ENCODE results near the gene FBXL17. TPM values are rescaled to one million over a fixed set of nuclear protein-coding genes. Genes with fewer than 3 reads are reported as not detected.

The FBXL17 gene
- total RNA-seq, 4 donors from 2014 or later: 14.4 to 22.0 (median 16.6) TPM

GRCh38 chr5:107993341-107993740 lies 388.6 kb downstream of the FBXL17 start:
- H3K36me3 ChIP-seq: no peaks in the 10 kb centered on the region
- no peak for DNase-seq (ENCODE audit: extremely low spot score)
- WGBS: 96% methylated on average over 2 of the region's 2 CpGs
- TF ChIP-seq, protein P1, sequence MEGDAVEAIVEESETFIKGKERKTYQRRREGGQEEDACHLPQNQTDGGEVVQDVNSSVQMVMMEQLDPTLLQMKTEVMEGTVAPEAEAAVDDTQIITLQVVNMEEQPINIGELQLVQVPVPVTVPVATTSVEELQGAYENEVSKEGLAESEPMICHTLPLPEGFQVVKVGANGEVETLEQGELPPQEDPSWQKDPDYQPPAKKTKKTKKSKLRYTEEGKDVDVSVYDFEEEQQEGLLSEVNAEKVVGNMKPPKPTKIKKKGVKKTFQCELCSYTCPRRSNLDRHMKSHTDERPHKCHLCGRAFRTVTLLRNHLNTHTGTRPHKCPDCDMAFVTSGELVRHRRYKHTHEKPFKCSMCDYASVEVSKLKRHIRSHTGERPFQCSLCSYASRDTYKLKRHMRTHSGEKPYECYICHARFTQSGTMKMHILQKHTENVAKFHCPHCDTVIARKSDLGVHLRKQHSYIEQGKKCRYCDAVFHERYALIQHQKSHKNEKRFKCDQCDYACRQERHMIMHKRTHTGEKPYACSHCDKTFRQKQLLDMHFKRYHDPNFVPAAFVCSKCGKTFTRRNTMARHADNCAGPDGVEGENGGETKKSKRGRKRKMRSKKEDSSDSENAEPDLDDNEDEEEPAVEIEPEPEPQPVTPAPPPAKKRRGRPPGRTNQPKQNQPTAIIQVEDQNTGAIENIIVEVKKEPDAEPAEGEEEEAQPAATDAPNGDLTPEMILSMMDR (IDR thresholded peaks at IDR 0.05): no peak
- TF ChIP-seq POLR2A (IDR thresholded peaks at IDR 0.05; ENCODE audit: low read depth) (no peak), POLR2AphosphoS5 (IDR thresholded peaks at IDR 0.05) (no peak), EP300 (IDR thresholded peaks at IDR 0.05) (no peak)
- H3K4me3 ChIP-seq: no peak overlapping the region
- intact Hi-C loops (cut with DNase I): no loop called here
- H3K4me1 ChIP-seq: peaks cover 0 to 7% (median 3%) of the 10 kb centered on the region in 4 donors
- no peaks in the 10 kb centered on the region for H3K9me3 ChIP-seq
- no peaks in the 10 kb centered on the region for H3K27me3 ChIP-seq
- no peak overlapping the region for H3K27ac ChIP-seq (replicated peaks in 1 of 4)

- no peaks in the 10 kb centered on the region for H3K27me3 ChIP-seq
- no peaks in the 10 kb centered on the region for H3K36me3 ChIP-seq
- intact Hi-C loops (cut with DNase I): no loop called here
- H3K9me3 ChIP-seq: no peaks in the 10 kb centered on the region
- TF ChIP-seq EP300 (IDR thresholded peaks at IDR 0.05) (no peak), POLR2A (IDR thresholded peaks at IDR 0.05; ENCODE audit: low read depth) (no peak), POLR2AphosphoS5 (IDR thresholded peaks at IDR 0.05) (no peak)
- TF ChIP-seq, protein P1 (IDR thresholded peaks at IDR 0.05): no peak
- 88% methylated on average over 7 of the region's 7 CpGs for WGBS
- no peak overlapping the region for H3K27ac ChIP-seq (replicated peaks in 1 of 4)
- no peak overlapping the region for H3K4me3 ChIP-seq
- H3K4me1 ChIP-seq: no peaks in the 10 kb centered on the region
- DNase-seq (ENCODE audit: extremely low spot score): no peak
Measured at GRCh38 chr5:107990881-107991810, 390.8 kb downstream of the FBXL17 start.

- TF ChIP-seq EP300 (IDR thresholded peaks at IDR 0.05) (no peak), POLR2A (IDR thresholded peaks at IDR 0.05; ENCODE audit: low read depth) (no peak), POLR2AphosphoS5 (IDR thresholded peaks at IDR 0.05) (no peak)
- TF ChIP-seq, protein P1 (IDR thresholded peaks at IDR 0.05): no peak
- Histone ChIP-seq H3K9me3 (no peaks in the 10 kb centered on the region), H3K27me3 (no peaks in the 10 kb centered on the region), H3K27ac (replicated peaks in 1 of 4) (no peak overlapping the region), H3K36me3 (no peaks in the 10 kb centered on the region), H3K4me1 (peaks cover 0 to 8% (median 2%) of the 10 kb centered on the region in 4 donors), H3K4me3 (no peak overlapping the region)
- intact Hi-C loops (cut with DNase I): no loop called here
- no peak for DNase-seq (ENCODE audit: extremely low spot score)
Measured at GRCh38 chr5:107985144-107985543, 396.8 kb downstream of the FBXL17 start.

GRCh38 chr5:107982703-107983425 lies 399.0 kb downstream of the FBXL17 start:
- Histone ChIP-seq H3K27ac (replicated peaks in 1 of 4) (no peak overlapping the region), H3K9me3 (no peaks in the 10 kb centered on the region), H3K36me3 (no peaks in the 10 kb centered on the region), H3K27me3 (no peaks in the 10 kb centered on the region), H3K4me3 (no peak overlapping the region), H3K4me1 (peaks cover 0 to 8% (median 2%) of the 10 kb centered on the region in 4 donors)
- TF ChIP-seq EP300 (IDR thresholded peaks at IDR 0.05): no peak
- TF ChIP-seq POLR2AphosphoS5 (IDR thresholded peaks at IDR 0.05): no peak
- TF ChIP-seq, protein P1 (IDR thresholded peaks at IDR 0.05): no peak
- no peak for TF ChIP-seq POLR2A (IDR thresholded peaks at IDR 0.05; ENCODE audit: low read depth)
- WGBS: 91% methylated on average over 8 of the region's 8 CpGs
- DNase-seq (ENCODE audit: extremely low spot score): no peak
- intact Hi-C loops (cut with DNase I): no loop called here

All from esophagus muscularis mucosa (tissue), 4 donors.